Rectal smooth muscle tissue (tissue), 1 donor: ENCODE results near the gene FOXN1.

Experiments used
- H3K27ac ChIP-seq: one replicate; pipeline ENCODE4 v1.7.0; 2013; ENCODE audit warnings: low read depth, low read length, inconsistent platforms
- H3K27me3 ChIP-seq: one replicate; pipeline ENCODE4 v1.7.0; 2013; ENCODE audit warnings: low read length; ENCODE audit not compliant: control insufficient read depth, insufficient read depth
- H3K36me3 ChIP-seq: one replicate; pipeline ENCODE4 v1.7.0; 2013; ENCODE audit warnings: low read length; ENCODE audit not compliant: control insufficient read depth, insufficient read depth
- H3K4me1 ChIP-seq: one replicate; pipeline ENCODE4 v1.7.0; 2013; ENCODE audit warnings: low read length; ENCODE audit not compliant: control insufficient read depth, insufficient read depth
- H3K4me3 ChIP-seq: one replicate; pipeline ENCODE4 v1.7.0; 2013; ENCODE audit warnings: low read length
- H3K9ac ChIP-seq: one replicate; pipeline ENCODE4 v1.7.0; 2013; ENCODE audit warnings: low read length

The FOXN1 gene

GRCh38 chr17:28579526-28579925 is 73.4 kb downstream of the FOXN1 start:
- H3K4me1 ChIP-seq: no peaks in the 10 kb centered on the region

GRCh38 chr17:28580959-28581358 is 74.8 kb downstream of the FOXN1 start:
- Histone ChIP-seq H3K27ac (no peak overlapping the region), H3K36me3 (peaks cover 8% of the 10 kb centered on the region), H3K9ac (no peak overlapping the region), H3K4me3 (no peak overlapping the region), H3K4me1 (no peaks in the 10 kb centered on the region), H3K27me3 (no peaks in the 10 kb centered on the region)

More at GRCh38 chr17:28579526-28579925, 73.4 kb downstream of the FOXN1 start:
- Histone ChIP-seq H3K36me3 (peaks cover 8% of the 10 kb centered on the region), H3K27ac (no peak overlapping the region), H3K9ac (no peak overlapping the region), H3K4me3 (no peak overlapping the region), H3K27me3 (no peaks in the 10 kb centered on the region)

GRCh38 chr17:28582513-28582912 is 76.4 kb downstream of the FOXN1 start:
- Histone ChIP-seq H3K36me3 (peaks cover 8% of the 10 kb centered on the region), H3K27ac (no peak overlapping the region), H3K4me3 (no peak overlapping the region), H3K4me1 (no peaks in the 10 kb centered on the region), H3K9ac (no peak overlapping the region), H3K27me3 (no peaks in the 10 kb centered on the region)

GRCh38 chr17:28584434-28584833 is 78.3 kb downstream of the FOXN1 start:
- H3K27me3 ChIP-seq: no peaks in the 10 kb centered on the region
- no peak overlapping the region for H3K27ac ChIP-seq
- H3K9ac ChIP-seq: no peak overlapping the region
- no peak overlapping the region for H3K4me3 ChIP-seq
- H3K36me3 ChIP-seq: peaks cover 6% of the 10 kb centered on the region
- H3K4me1 ChIP-seq: no peaks in the 10 kb centered on the region

- Histone ChIP-seq H3K27me3 (no peaks in the 10 kb centered on the region), H3K4me1 (no peaks in the 10 kb centered on the region), H3K36me3 (peaks cover 6% of the 10 kb centered on the region), H3K27ac (no peak overlapping the region), H3K9ac (no peak overlapping the region), H3K4me3 (no peak overlapping the region)
Measured at GRCh38 chr17:28585851-28586250, 79.7 kb downstream of the FOXN1 start.
